ENCODE measurements around the gene ESRRA. TPM values are rescaled to one million over a fixed set of nuclear protein-coding genes. Genes with fewer than 3 reads are reported as not detected.

The ESRRA gene
- total and polyA plus RNA-seq, 2 of the 13 experiments (the other 11 are each of a cell fraction or from before 2014, with no cell fraction given), result 18.1 to 36.3 TPM

DNA sequence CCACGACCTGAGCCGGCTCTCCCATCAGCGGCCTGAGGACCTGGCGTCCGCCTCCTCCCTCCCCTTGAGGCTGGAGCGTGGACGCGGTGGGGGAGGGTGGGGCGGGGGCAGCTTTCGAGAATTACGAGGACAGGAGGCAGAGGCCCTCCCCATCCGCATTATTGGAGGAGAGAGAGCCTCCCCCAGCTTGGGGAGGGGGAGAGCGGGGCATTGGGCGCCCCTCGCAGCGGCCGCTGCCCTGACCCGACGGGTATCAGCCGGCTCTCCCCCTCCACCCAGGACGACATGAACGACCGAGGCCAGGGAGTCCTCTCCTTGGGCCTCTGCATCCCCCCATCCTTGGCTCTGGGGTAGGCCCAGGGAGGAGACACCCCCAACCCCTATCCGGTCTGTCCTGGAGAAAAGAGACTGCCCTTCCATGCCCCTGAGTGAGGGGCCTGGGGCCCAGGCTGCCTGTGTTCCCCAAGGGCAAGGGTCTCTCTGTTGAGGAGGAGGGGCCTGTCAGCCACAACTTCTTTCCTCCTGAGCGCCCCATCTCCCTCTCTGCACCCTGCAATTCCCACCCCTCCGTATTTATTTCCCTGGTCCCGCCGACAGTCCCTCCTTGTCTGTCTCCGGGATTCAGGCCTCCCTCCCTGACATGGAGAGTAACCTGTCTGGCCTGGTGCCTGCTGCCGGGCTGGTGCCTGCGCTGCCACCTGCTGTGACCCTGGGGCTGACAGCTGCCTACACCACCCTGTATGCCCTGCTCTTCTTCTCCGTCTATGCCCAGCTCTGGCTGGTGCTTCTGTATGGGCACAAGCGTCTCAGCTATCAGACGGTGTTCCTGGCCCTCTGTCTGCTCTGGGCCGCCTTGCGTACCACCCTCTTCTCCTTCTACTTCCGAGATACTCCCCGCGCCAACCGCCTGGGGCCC is 19.2 kb upstream of the ESRRA start (continued):
- TF ChIP-seq, protein P1, sequence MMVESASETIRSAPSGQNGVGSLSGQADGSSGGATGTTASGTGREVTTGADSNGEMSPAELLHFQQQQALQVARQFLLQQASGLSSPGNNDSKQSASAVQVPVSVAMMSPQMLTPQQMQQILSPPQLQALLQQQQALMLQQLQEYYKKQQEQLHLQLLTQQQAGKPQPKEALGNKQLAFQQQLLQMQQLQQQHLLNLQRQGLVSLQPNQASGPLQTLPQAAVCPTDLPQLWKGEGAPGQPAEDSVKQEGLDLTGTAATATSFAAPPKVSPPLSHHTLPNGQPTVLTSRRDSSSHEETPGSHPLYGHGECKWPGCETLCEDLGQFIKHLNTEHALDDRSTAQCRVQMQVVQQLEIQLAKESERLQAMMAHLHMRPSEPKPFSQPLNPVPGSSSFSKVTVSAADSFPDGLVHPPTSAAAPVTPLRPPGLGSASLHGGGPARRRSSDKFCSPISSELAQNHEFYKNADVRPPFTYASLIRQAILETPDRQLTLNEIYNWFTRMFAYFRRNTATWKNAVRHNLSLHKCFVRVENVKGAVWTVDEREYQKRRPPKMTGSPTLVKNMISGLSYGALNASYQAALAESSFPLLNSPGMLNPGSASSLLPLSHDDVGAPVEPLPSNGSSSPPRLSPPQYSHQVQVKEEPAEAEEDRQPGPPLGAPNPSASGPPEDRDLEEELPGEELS (CRISPR knock-in tag; IDR thresholded peaks at IDR 0.05), result 0 out of 2 replicates have a peak, but pooled peaks have one; percentile 3
- 0 out of 2 replicates have a peak, but pooled peaks have one; percentile 15 for TF ChIP-seq KLF6 (CRISPR knock-in tag; IDR thresholded peaks at IDR 0.05)
- TF ChIP-seq GFI1 (CRISPR knock-in tag; IDR thresholded peaks at IDR 0.05; ENCODE audit: borderline replicate concordance), result no peak
- TF ChIP-seq SRSF9 (IDR thresholded peaks at IDR 0.05; ENCODE audit: borderline replicate concordance, insufficient read depth, low read depth, low read length, poor library complexity, severe bottlenecking), result no peak
- TF ChIP-seq, protein P2, sequence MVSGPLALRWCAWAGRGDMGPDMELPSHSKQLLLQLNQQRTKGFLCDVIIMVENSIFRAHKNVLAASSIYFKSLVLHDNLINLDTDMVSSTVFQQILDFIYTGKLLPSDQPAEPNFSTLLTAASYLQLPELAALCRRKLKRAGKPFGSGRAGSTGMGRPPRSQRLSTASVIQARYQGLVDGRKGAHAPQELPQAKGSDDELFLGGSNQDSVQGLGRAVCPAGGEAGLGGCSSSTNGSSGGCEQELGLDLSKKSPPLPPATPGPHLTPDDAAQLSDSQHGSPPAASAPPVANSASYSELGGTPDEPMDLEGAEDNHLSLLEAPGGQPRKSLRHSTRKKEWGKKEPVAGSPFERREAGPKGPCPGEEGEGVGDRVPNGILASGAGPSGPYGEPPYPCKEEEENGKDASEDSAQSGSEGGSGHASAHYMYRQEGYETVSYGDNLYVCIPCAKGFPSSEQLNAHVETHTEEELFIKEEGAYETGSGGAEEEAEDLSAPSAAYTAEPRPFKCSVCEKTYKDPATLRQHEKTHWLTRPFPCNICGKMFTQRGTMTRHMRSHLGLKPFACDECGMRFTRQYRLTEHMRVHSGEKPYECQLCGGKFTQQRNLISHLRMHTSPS (CRISPR knock-in tag; IDR thresholded peaks at IDR 0.05; ENCODE audit: low read depth), result 0 out of 2 replicates have a peak, but pooled peaks have one; percentile 46
- peak; percentile 11 for TF ChIP-seq XRCC5 (optimal IDR thresholded peaks at IDR 0.05; ENCODE audit: low read length)
- TF ChIP-seq ZNF543 (CRISPR knock-in tag; IDR thresholded peaks at IDR 0.05), result 0 out of 2 replicates have a peak, but pooled peaks have one; percentile 41
- TF ChIP-seq, protein P3, sequence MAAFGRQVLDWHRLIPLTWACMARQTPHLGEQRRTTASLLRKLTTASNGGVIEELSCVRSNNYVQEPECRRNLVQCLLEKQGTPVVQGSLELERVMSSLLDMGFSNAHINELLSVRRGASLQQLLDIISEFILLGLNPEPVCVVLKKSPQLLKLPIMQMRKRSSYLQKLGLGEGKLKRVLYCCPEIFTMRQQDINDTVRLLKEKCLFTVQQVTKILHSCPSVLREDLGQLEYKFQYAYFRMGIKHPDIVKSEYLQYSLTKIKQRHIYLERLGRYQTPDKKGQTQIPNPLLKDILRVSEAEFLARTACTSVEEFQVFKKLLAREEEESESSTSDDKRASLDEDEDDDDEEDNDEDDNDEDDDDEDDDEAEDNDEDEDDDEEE (CRISPR knock-in tag; IDR thresholded peaks at IDR 0.05), result 0 out of 2 replicates have a peak, but pooled peaks have one; percentile 1
- TF ChIP-seq, protein P4, sequence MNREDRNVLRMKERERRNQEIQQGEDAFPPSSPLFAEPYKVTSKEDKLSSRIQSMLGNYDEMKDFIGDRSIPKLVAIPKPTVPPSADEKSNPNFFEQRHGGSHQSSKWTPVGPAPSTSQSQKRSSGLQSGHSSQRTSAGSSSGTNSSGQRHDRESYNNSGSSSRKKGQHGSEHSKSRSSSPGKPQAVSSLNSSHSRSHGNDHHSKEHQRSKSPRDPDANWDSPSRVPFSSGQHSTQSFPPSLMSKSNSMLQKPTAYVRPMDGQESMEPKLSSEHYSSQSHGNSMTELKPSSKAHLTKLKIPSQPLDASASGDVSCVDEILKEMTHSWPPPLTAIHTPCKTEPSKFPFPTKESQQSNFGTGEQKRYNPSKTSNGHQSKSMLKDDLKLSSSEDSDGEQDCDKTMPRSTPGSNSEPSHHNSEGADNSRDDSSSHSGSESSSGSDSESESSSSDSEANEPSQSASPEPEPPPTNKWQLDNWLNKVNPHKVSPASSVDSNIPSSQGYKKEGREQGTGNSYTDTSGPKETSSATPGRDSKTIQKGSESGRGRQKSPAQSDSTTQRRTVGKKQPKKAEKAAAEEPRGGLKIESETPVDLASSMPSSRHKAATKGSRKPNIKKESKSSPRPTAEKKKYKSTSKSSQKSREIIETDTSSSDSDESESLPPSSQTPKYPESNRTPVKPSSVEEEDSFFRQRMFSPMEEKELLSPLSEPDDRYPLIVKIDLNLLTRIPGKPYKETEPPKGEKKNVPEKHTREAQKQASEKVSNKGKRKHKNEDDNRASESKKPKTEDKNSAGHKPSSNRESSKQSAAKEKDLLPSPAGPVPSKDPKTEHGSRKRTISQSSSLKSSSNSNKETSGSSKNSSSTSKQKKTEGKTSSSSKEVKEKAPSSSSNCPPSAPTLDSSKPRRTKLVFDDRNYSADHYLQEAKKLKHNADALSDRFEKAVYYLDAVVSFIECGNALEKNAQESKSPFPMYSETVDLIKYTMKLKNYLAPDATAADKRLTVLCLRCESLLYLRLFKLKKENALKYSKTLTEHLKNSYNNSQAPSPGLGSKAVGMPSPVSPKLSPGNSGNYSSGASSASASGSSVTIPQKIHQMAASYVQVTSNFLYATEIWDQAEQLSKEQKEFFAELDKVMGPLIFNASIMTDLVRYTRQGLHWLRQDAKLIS (CRISPR knock-in tag; IDR thresholded peaks at IDR 0.05), result no peak
- peak; percentile 85 for TF ChIP-seq HNRNPL (IDR thresholded peaks at IDR 0.05; ENCODE audit: low read depth, low read length)
- TF ChIP-seq ZNF704 (CRISPR knock-in tag; IDR thresholded peaks at IDR 0.05; ENCODE audit: borderline replicate concordance), result 0 out of 2 replicates have a peak, but pooled peaks have one; percentile 8
- TF ChIP-seq SAP130 (CRISPR knock-in tag; IDR thresholded peaks at IDR 0.05; ENCODE audit: low read depth), result peak; percentile 37; the same call in 1 of the 2 replicates
- no peak for TF ChIP-seq GTF3A (CRISPR knock-in tag; conservative IDR thresholded peaks at IDR 0.05)
- peak; percentile 2; the same call in 1 of the 2 replicates for TF ChIP-seq GATAD1 (CRISPR knock-in tag; IDR thresholded peaks at IDR 0.05)
- TF ChIP-seq HNRNPLL (IDR thresholded peaks at IDR 0.05; ENCODE audit: low read depth, low read length, poor library complexity, severe bottlenecking), result peak; percentile 98
- no peak for TF ChIP-seq ZFAT (CRISPR knock-in tag; conservative IDR thresholded peaks at IDR 0.05)
- no peak for TF ChIP-seq KLF11 (CRISPR knock-in tag; IDR thresholded peaks at IDR 0.05)
